ENCODE results near the gene MACROD2.
"Not testable (repeated sequence)": the region's sequence is repeated elsewhere in the genome, so short reads cannot be mapped to it uniquely, and the experiment has no call there.

Gene MACROD2

DNA sequence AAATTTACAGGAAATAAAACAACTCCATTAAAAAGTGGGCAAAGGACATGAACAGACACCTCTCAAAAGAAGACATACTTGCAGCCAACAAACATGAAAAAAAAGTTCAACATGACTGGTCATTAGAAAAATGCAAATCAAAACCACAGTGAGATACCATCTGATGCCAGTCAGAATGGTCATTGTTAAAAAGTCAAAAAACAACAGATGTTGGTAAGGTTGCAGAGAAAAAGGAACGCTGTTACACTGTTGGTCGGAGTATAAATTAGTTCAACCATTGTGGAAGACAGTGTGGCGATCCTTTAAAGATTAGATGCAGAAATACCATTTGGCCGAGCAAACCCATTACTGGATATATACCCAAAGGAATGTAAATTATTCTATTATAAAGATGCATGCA is 1200.1 kb downstream of the MACROD2 start:
- FAIRE-seq: no peak

GRCh38 chr20:15196547-15197255 is 1201.4 kb downstream of the MACROD2 start:
- FAIRE-seq: no peak
- no peak for DNase-seq (ENCODE audit: low spot score)

More for the DNA sequence above, 1200.1 kb downstream of the MACROD2 start:
- no peak for DNase-seq (ENCODE audit: low spot score)

GRCh38 chr20:15198017-15198416 is 1202.7 kb downstream of the MACROD2 start:
- DNase-seq (ENCODE audit: low spot score); FAIRE-seq: not testable (repeated sequence)

DNA sequence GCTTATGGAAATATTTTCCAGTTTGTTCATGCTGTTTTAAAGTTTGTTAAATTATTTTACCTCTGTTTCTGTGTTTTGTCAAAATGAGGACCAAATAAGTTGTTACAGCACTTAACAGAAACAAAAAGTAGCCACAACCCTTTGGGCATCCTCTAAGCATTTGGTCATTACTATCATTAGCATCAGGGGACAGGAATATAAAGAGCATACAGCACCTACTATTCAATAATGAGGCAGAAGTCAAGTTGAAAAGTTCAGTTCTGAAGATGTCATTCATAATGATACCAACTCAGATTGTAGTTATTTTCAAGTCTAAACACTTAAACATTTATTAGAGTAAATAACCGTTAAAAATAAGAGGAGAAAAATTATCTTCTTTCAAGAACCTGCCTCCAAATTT is 1204.4 kb downstream of the MACROD2 start:
- no peak for DNase-seq (ENCODE audit: low spot score)
- no peak for FAIRE-seq

GRCh38 chr20:15200147-15200565 is 1204.8 kb downstream of the MACROD2 start:
- FAIRE-seq: no peak
- DNase-seq (ENCODE audit: low spot score): no peak

DNA sequence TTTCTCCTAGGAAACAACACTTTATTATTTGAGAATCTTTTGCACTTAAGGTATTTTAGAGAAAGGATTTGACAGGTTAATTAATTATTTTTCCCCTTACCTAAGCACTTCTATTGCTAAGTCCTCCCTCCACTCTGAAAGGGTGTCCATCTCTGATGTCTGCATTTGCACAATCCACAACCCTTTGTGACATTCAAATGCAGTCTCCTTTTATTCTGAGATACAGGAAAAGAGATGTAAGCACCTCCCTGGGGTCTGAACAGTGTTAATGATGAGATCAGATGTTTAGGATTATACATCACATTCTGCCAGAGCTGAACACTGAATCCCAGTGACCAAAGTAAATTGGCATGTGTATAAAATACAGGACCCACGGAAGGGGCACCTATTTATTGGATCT is 1206.3 kb downstream of the MACROD2 start:
- no peak for FAIRE-seq
- DNase-seq (ENCODE audit: low spot score): no peak

- FAIRE-seq (no peak), DNase-seq (ENCODE audit: low spot score) (no peak)
Measured at GRCh38 chr20:15204234-15204633, 1208.9 kb downstream of the MACROD2 start.

DNA sequence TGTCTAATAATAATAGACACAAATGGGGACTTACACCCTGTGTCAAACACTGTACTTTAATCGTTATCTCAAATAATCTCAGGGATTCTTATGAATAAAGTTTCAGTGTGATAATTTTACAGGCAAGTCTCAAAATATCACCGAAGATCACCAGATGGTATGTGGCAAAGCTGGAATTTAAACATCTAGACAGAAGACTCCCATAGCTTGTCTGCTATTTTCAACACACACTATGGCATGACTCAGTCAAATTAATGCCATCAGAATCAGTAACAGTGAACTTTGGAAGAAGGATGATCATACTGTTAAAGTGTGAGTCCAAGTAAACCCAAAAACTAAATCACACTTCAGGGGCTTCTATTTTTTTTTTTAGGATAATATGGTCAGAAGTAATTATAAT is 1209.7 kb downstream of the MACROD2 start:
- FAIRE-seq (no peak), DNase-seq (ENCODE audit: low spot score) (no peak)

- DNase-seq (ENCODE audit: low spot score): no peak
Measured at GRCh38 chr20:15205719-15206118, 1210.4 kb downstream of the MACROD2 start.

DNA sequence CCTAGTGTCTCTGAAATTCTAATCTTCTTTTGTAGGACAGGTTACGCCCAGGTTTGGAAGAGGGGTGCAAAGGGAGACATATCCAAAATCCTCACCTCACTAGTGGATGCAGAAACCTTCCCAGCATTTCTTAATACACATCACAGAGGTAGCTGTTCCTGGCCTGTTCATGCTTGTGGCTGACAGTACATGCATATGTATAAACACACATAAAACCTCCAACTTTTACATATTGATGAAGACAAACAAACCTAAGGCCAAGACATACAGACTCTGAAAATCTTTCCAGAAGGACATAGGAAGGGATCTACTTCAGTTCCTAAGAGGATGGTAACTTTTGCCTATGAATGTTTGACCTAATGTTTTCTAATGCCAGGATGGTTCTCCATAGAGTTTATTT is 1214.2 kb downstream of the MACROD2 start:
- no peak for FAIRE-seq
- no peak for DNase-seq (ENCODE audit: low spot score)

More at GRCh38 chr20:15205719-15206118, 1210.4 kb downstream of the MACROD2 start:
- FAIRE-seq: no peak

DNA sequence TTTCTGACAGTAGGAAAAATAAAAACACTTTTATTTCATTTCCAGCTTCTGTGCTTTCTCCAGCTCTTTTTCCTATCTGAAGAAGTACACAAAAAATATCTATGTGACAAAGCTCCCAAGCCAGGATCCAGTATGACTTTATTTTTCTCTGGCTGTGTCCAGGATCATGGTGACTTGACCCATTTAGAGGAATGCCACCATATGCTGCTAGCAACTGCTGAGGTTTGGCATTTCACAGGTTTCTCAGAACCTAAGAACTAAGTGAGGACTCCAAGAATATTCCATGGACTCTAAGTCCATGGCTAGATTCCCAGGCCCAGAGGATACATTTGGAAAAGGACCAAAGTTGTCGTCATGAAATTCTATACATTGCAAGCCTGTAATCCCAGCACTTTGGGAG is 1218.7 kb downstream of the MACROD2 start:
- FAIRE-seq (no peak), DNase-seq (ENCODE audit: low spot score) (no peak)

DNA sequence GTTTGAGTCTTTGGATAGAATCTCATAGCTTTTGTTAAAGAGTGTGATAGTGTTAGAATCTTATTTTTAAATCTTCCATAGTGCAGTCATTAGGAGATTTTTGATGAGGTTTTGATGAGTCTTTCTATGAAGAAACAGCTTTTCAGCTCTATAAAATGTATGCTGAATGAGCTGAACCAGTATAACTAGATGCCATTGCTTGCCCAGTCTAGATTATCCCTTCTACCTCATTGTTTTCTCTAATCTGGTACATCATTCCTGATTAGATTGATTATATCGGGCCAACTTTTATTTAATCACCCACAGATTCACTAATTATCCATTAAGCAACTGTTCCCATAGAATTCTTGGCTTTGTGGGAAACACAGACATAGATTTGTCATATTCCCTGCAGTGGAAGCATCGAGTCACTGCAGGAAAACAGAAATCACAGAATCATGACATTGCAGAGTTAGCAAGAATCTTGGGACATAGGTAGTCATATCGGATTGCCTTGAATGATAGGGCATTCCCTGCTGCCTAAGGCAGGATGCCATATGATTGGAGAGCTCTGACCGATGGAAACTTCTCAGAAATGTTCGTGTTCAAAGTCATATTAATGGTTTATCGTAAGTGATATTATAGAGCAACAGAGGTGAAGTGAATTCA is 1224.8 kb downstream of the MACROD2 start:
- no peak for FAIRE-seq
- no peak for DNase-seq (ENCODE audit: low spot score)

DNA sequence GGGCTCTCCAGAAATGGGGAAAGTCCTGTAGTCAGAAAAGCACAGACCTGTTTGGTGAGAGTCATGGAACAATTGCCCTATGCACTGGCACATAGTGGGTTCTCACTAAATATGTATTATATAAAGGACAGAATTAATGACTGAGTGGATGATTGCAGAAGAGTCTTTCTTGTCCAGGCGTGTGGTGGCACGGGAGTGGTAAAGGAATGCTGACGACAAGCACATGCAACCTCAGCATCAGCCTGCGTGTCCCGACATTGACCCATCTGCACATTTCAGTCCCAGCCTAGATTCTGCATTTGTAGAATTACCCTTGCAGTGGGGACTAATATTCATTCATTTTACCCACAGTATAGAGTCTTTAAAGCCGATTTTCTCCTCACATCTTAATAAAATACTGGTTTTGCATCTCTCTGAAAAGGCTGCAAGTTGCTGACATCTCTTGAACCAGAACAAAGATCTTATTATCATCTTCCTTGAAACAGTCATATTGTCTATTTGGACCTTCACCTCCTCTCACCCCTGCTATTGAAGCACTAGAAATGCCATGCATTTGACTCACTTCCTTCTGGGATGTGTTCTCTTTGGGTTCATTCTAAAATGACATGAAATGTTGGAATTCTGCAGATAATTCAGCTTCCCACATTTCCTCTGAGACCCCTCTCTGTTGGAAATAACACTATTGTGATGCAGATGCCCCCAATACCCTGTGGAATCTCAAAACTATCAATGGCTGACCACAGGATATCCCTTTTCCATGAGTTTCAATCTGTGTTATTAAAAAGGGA is 1225.7 kb downstream of the MACROD2 start:
- DNase-seq (ENCODE audit: low spot score) (no peak), FAIRE-seq (no peak)

GRCh38 chr20:15222502-15223330 is 1227.4 kb downstream of the MACROD2 start:
- FAIRE-seq (no peak), DNase-seq (ENCODE audit: low spot score) (no peak)

- DNase-seq (ENCODE audit: low spot score): no peak
- FAIRE-seq: no peak
Measured at GRCh38 chr20:15224199-15224598, 1228.9 kb downstream of the MACROD2 start.

GRCh38 chr20:15227102-15227501 is 1231.8 kb downstream of the MACROD2 start:
- DNase-seq (ENCODE audit: low spot score) (no peak), FAIRE-seq (no peak)

GRCh38 chr20:15232243-15232642 is 1236.9 kb downstream of the MACROD2 start:
- no peak for FAIRE-seq
- no peak for DNase-seq (ENCODE audit: low spot score)

GRCh38 chr20:15235471-15236198 is 1240.3 kb downstream of the MACROD2 start:
- FAIRE-seq (no peak), DNase-seq (ENCODE audit: low spot score) (no peak)

DNA sequence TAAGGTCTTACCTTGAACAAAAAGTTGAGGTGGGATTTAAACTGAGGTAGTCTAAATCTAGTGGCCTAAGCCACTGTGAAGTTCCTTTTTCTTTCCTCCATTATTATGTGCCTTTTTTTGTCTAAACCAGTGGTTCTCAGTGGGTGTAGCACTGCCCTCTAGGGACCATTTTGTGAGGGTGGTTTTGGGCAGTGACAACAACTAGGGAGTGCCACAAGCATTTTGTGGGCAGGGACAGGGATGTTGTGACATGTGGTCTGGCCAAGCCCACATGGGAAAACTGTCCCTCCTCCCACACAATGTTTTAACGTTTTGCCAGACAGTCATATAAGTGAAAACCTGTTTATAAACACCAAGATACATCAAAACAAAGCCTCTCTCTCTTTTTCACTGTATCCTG is 1241.5 kb downstream of the MACROD2 start:
- FAIRE-seq (no peak), DNase-seq (ENCODE audit: low spot score) (peak; percentile 8)

DNA sequence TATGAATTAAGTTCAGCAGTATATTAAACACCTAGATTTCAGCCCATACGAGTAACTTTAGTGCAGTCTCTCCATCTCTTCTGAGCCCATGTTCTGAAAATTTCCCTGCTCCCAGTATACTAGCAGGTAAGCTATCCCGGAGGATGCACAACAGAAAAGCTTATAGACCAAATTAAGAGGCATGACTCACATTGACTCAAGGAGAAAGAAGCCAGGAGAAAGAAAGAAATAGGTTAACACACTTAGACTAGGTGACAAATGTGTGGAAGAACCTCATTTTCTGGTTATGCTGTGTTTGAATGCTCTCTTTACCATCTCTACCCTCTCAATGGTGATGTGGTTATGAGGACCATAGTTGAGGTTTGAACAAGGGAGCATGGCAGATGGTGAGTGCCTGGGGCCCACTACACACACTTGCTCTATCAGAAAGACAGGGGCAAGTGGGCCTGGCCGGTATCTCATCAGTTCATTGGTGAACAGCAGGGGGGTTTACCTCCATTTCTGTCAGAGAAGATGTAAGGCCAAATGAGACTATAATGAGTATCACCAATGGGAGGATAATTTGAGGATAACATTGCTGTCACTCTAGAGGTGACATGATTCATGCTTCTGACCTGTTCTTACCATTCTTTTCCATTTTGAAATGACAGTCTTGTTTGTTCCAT is 1244.4 kb downstream of the MACROD2 start:
- FAIRE-seq: no peak
- no peak for DNase-seq (ENCODE audit: low spot score)

Data from RCC 7860 (cell line).